ENCODE data around the gene TEX2.

- no peak for TF ChIP-seq POLR2A (IDR thresholded peaks at IDR 0.05)
- TF ChIP-seq, protein P1, sequence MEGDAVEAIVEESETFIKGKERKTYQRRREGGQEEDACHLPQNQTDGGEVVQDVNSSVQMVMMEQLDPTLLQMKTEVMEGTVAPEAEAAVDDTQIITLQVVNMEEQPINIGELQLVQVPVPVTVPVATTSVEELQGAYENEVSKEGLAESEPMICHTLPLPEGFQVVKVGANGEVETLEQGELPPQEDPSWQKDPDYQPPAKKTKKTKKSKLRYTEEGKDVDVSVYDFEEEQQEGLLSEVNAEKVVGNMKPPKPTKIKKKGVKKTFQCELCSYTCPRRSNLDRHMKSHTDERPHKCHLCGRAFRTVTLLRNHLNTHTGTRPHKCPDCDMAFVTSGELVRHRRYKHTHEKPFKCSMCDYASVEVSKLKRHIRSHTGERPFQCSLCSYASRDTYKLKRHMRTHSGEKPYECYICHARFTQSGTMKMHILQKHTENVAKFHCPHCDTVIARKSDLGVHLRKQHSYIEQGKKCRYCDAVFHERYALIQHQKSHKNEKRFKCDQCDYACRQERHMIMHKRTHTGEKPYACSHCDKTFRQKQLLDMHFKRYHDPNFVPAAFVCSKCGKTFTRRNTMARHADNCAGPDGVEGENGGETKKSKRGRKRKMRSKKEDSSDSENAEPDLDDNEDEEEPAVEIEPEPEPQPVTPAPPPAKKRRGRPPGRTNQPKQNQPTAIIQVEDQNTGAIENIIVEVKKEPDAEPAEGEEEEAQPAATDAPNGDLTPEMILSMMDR (IDR thresholded peaks at IDR 0.05): no peak
Observed at GRCh38 chr17:64172510-64172909, 90.5 kb downstream of the TEX2 start.
